ENCODE data around the gene BARX2.

BARX2 gene

DNA sequence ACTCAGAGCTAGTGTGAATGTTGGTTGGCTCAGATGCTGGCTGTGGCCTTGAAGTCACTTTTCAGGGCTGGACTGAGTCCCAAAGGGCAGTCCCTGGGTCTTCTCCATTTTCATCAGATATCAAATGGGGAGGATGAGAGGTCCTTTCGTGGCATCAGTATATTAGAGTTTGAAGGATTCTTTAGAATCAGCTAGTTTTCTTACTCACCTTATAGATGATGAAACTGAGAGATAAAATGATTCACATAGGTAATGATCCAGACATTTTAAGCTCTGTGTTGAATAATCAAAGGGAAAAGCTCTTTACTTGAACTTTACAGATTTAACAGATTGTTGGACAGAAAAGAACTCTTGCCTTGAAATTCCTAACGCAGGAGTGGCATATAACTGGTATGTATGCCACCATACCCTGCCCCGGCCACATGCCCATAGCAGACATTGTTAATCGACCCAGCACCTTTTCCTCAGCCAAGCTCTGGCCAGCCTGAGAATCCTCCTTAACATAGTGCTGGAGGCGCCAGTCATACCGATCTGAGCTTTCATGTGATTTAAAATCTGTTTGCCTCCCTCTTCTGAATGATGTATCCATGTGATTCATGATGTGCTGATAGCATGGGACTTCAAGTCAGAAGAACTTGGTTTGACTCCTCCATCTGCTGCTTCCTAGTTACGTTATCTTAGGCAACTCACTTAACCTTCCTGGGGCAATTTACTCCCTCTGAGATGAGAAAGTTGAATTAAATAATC lies 60.0 kb downstream of the BARX2 start:
- no peak for DNase-seq (ENCODE audit: low read depth in 2 of 3, low spot score in 1 of 3)

- no peak for DNase-seq (ENCODE audit: low read depth in 2 of 3, low spot score in 1 of 3)
These were observed 60.9 kb downstream of the BARX2 start for GRCh38 chr11:129436573-129436972.

DNA sequence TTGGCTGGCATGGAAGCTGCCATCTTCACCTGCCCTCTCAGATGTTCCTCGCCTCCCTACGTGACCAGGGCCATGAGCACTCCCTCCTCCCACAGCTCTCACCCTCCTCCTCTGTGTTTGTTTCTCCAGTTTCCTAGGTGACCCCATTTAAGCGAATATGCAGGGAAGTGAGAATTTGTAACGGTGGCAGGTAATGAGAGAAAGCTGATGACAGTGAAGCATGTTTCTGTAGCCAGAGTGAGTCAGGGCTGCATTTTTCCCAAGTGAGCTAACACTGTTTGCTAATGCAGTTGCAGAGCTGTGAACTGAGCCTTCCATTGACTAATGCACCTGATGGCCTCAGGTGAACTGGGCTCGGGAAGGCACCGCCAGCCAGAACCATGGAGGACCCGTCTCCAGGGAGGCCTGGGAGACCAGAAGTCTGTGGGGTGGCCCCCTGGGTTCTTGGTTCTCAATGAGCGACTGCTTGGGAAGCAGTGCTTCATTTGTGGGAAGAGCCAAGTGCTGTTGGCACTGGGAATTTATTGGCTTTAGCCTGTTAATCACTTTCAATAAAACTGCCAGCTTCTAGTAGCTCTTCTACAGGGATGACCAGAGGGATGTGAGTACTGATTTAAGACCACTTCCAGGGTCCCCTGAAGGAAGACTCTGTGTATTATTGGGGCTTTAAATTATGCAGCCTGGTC lies 64.5 kb downstream of the BARX2 start:
- no peak for DNase-seq (ENCODE audit: low read depth in 2 of 3, low spot score in 1 of 3)

- DNase-seq (ENCODE audit: low read depth in 2 of 3, low spot score in 1 of 3), result no peak
These were observed 66.5 kb downstream of the BARX2 start for GRCh38 chr11:129442171-129442570.

DNA sequence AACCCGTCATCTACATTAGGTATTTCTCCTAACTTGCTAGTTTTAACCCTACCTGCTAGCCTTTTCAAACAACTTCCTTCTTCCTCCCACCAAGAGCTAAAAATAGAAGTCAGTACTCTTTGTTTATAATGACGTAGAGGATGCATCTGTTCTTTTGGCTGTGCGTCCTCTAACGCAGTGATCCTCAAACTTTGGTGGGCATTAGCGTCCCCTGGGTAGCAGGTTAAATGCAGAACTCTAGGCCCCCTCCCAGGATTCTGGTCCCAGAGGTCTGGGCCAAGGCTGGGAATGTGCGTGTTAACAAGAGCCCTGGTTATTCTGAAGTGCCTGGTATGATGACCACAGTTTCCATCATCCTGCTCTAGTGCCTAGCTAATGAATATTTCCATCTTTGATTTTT lies 67.6 kb downstream of the BARX2 start:
- no peak for DNase-seq (ENCODE audit: low read depth in 2 of 3, low spot score in 1 of 3)

DNA sequence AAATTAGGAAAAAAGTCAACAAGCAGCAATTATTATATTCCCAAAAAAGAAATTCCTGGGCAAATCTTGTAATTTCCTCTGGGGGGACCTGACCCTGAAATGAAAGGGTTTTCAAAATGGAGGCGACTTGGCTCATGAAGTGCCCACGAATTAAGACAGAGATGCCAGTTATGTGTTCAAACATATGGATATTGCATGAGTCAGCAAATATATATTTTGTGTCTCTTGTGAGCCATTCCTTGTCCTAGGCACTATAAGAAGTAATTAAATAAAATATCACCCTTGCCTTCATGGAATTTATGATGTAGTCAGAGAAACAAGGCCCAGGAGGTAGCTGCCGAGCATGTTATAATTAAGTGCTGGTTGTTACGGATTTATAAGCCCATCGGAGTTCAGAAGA lies 68.6 kb downstream of the BARX2 start:
- DNase-seq (ENCODE audit: low read depth in 2 of 3, low spot score in 1 of 3), result no peak

GRCh38 chr11:129445226-129445625 lies 69.6 kb downstream of the BARX2 start:
- DNase-seq (ENCODE audit: low read depth in 2 of 3, low spot score in 1 of 3), result no peak

DNA sequence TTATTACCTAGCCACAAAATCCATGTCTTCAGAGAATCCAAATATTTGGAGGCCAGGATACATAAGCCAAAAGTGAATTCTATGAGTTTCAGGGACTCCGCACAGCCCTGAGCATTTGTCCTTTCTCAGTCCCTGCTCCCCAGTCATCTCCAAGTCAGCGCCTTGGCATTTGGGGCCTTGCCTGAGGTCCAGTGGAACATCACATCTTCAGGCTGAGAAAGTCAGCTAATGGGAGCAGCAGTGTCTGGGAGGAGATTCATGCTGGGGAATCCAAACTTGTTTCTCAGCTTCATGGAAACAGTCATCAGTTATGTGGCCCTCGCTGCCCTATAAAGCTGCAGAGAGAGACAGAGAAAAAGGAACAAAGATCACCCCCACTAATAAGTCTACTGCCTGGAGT lies 70.9 kb downstream of the BARX2 start:
- no peak for DNase-seq (ENCODE audit: low read depth in 2 of 3, low spot score in 1 of 3)

GRCh38 chr11:129447654-129448239 lies 72.1 kb downstream of the BARX2 start:
- DNase-seq (ENCODE audit: low read depth in 2 of 3, low spot score in 1 of 3), result no peak

GRCh38 chr11:129451524-129451923 lies 75.9 kb downstream of the BARX2 start:
- no peak for DNase-seq (ENCODE audit: low read depth in 2 of 3, low spot score in 1 of 3)

DNA sequence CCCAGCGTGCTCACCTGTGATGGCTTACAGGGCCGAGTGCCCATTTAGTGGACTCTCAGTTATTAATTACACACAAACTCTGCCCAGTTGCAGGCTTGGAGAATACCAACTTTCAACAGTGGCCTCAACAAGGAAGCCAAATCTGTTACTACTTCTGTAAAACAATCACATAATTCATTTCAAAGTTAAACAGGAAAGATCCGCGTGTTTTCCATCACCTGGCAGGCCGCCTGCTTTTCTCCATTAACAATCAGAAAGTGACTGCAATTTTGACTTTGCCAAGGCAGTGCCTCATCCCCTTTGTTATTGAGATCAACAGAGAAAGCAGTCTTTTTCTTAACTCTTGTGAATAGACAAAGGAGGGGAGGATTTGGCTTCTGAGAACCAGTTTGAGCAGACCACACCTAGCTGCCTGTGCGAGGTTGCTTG lies 77.7 kb downstream of the BARX2 start:
- DNase-seq (ENCODE audit: low read depth in 2 of 3, low spot score in 1 of 3), result no peak

GRCh38 chr11:129455101-129455500 lies 79.5 kb downstream of the BARX2 start:
- no peak for DNase-seq (ENCODE audit: low read depth in 2 of 3, low spot score in 1 of 3)

DNA sequence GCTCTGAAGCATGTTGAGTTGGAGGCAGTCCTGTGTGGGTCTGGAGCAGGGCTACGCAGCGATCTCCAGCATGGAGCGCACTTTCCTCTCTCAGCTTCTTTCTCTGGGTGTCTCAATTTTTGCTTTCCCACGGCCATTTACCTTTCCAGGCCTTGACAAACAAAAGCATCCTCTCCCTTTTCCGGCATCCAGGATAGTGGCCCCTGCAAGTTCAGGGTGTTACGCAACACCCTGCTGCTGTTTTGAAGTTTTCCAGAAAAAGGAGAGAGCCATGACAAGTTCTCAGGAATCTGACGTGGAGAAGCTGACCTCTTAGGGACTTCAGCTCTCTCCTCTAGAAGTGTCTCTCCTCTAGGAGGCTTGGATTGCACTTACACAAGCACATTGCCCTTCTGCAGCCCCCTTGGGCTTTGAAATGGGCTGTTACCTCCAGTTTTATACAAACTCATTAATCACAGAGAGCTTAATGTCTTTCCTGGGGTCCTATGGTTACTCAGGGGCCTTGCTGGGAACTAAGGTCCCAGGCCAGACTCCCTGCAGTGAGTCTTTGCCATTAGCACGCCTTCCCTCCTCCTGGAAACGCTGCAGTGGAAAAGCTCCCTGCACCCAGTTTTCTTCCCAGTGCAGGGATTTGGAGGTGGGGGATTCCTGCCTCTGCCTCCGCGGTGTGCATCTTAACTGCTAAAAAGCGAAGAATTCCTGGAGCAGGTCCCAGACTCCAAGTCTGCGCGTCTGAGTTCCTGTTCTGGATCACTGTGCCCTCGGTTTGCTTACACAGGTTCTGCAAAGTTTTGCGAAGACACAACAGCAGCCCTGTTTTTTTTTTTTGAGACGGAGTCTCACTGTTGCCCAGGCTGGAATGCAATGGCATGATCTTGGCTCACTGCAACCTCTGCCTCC lies 80.4 kb downstream of the BARX2 start:
- DNase-seq (ENCODE audit: low read depth in 2 of 3, low spot score in 1 of 3), result no peak

- DNase-seq (ENCODE audit: low read depth in 2 of 3, low spot score in 1 of 3), result no peak
These were observed 81.7 kb downstream of the BARX2 start for GRCh38 chr11:129457321-129457720.

DNA sequence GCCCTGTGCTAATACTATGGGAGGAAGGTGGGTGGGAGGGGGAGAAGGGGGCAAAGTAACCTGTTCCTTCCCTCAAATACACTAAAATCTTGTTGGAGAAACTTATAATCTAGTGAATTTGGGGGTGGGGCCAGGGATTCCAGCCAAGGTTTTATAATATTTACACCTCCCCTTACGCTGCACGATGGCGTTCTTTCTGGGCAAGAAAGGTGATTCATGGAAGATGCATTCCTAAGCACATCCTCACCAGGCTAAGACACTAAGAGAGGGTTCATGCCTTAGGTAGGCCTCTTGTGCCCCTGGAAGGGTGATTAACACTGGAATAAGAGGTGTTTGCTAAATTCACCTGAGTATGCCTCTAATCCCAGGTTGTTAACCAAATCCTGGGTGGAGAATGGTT lies 82.6 kb downstream of the BARX2 start:
- no peak for DNase-seq (ENCODE audit: low read depth in 2 of 3, low spot score in 1 of 3)

- DNase-seq (ENCODE audit: low read depth in 2 of 3, low spot score in 1 of 3), result no peak
These were observed 83.3 kb downstream of the BARX2 start for GRCh38 chr11:129458756-129459535.

GRCh38 chr11:129460714-129461113 lies 85.1 kb downstream of the BARX2 start:
- no peak for DNase-seq (ENCODE audit: low read depth in 2 of 3, low spot score in 1 of 3)

DNA sequence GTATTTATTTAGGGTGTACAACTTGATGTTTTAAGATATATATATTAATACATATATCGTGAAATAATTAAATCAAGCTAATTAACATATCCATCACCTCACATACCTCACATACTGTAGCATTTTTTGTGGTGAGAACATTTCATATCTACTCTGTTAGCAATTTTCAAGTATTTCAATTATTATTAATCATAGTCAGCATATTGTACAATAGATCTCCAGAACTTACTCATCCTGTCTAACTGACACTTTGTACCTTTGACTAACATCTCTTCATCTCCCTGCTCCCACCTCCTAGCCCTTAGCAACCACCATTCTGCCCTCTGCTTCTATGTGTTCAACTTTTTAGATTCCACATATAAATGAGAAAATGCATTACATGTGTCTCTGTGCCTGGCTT lies 108.4 kb downstream of the BARX2 start:
- no peak for DNase-seq (ENCODE audit: low read depth in 2 of 3, low spot score in 1 of 3)

DNA sequence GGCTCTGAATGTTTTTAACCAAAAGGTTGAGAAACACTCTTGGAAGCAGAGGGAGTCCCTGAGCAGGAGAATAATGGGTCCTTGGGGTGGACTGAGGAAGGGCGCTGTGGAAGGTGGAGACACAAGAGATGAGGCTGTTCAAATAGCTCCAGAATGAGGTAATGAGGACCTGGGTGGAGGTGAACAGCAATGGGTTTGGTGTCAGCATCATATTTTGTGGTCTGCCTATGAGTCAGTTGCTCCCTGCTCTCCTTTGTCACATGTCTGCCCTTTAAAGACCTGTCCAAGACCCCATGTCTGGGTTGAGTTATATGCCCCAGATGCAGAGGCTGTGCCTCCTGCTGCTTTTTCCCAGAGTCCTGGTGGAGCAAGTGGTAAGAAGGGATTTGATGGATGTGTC lies 113.6 kb downstream of the BARX2 start:
- DNase-seq (ENCODE audit: low read depth in 2 of 3, low spot score in 1 of 3), result no peak

DNA sequence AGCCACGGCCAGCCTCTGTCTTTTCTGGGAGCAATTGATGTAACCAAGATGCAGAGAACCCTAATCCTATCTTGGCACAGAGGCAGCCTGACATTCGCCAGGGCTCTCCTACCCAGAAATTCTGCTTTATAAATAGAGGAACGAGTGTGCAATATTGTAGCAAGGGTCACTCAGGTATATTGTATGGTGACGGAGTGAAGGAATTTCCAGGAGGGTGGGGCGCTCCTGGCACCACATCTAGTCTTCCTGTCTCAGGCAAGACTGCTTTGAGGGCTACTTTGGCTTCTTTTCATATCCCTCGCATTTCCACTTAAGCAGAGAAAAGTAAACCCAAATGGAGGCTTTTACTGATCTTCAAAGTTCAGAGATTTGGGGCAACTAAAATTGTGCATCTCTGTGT lies 114.4 kb downstream of the BARX2 start:
- no peak for DNase-seq (ENCODE audit: low read depth in 2 of 3, low spot score in 1 of 3)

- DNase-seq (ENCODE audit: low read depth in 2 of 3, low spot score in 1 of 3), result no peak
These were observed 118.1 kb downstream of the BARX2 start for GRCh38 chr11:129493746-129494145.
